Mesodermal cell (in vitro differentiated cells): ENCODE measurements around the gene KCNQ5.

Experiments
- H3K27ac ChIP-seq: 2 replicates; pipeline ENCODE4 v1.7.0; 2013; ENCODE audit warnings: mild to moderate bottlenecking, low read depth, low read length, moderate library complexity; ENCODE audit not compliant: severe bottlenecking
- H3K36me3 ChIP-seq: 2 replicates; pipeline ENCODE4 v1.7.1; 2013; ENCODE audit warnings: mild to moderate bottlenecking, low read length, moderate library complexity; ENCODE audit not compliant: control insufficient read depth, insufficient read depth
- H3K4me1 ChIP-seq: one replicate; pipeline ENCODE4 v1.7.1; 2013; ENCODE audit warnings: mild to moderate bottlenecking, low read length; ENCODE audit not compliant: insufficient read depth, control insufficient read depth, poor library complexity, severe bottlenecking
- H3K4me3 ChIP-seq: 2 replicates; pipeline ENCODE4 v1.7.0; 2013; ENCODE audit warnings: low read length, control low read depth, mild to moderate bottlenecking; ENCODE audit not compliant: insufficient read depth, poor library complexity, severe bottlenecking; ENCODE audit errors: extremely low read depth
- H3K9me3 ChIP-seq: 2 replicates; pipeline ENCODE4 v1.7.1; 2013; ENCODE audit warnings: mild to moderate bottlenecking, low read length, moderate library complexity; ENCODE audit not compliant: control insufficient read depth
- WGBS, 2 experiments: methylation state at CpG; one replicate each; pipeline ENCODE4 v1.1.5; 2013; ENCODE audit warnings: missing lambda C conversion rate in 2 of 2; ENCODE audit not compliant: insufficient coverage in 2 of 2; 5-methylcytosine and 5-hydroxymethylcytosine counted together

The KCNQ5 gene

GRCh38 chr6:72675396-72675795, 53.5 kb downstream of the KCNQ5 start:
- Histone ChIP-seq H3K4me1 (no peaks in the 10 kb centered on the region), H3K36me3 (no peaks in the 10 kb centered on the region), H3K27ac (peak overlapping the region; percentile 17), H3K4me3 (no peak overlapping the region), H3K9me3 (no peaks in the 10 kb centered on the region)
- WGBS, 2 experiments: no CpG with 5 or more reads among the region's 1 CpG

GRCh38 chr6:72676995-72677394, 55.1 kb downstream of the KCNQ5 start:
- Histone ChIP-seq H3K4me1 (no peaks in the 10 kb centered on the region), H3K36me3 (no peaks in the 10 kb centered on the region), H3K9me3 (no peaks in the 10 kb centered on the region), H3K27ac (no peak overlapping the region), H3K4me3 (no peak overlapping the region)
- WGBS, 2 experiments: no CpG with 5 or more reads among the region's 3 CpGs

- Histone ChIP-seq H3K36me3 (no peaks in the 10 kb centered on the region), H3K27ac (no peak overlapping the region), H3K4me3 (no peak overlapping the region), H3K9me3 (no peaks in the 10 kb centered on the region), H3K4me1 (no peaks in the 10 kb centered on the region)
- 100% methylated on average over 1 of the region's 1 CpG; no CpG with 5 or more reads in 1 of the 2 experiments for WGBS, 2 experiments
Measured at GRCh38 chr6:72677740-72678139, 55.9 kb downstream of the KCNQ5 start.

- Histone ChIP-seq H3K9me3 (no peaks in the 10 kb centered on the region), H3K4me1 (no peaks in the 10 kb centered on the region), H3K36me3 (no peaks in the 10 kb centered on the region), H3K27ac (no peak overlapping the region), H3K4me3 (no peak overlapping the region)
- WGBS, 2 experiments: 92 to 100% methylated on average over 3 of the region's 3 CpGs
Measured at GRCh38 chr6:72683797-72684196, 61.9 kb downstream of the KCNQ5 start.

GRCh38 chr6:72689107-72689954, 67.5 kb downstream of the KCNQ5 start:
- no peaks in the 10 kb centered on the region for H3K9me3 ChIP-seq
- no peaks in the 10 kb centered on the region for H3K36me3 ChIP-seq
- H3K4me1 ChIP-seq: no peaks in the 10 kb centered on the region
- H3K27ac ChIP-seq: no peak overlapping the region
- no peak overlapping the region for H3K4me3 ChIP-seq
- 94 to 100% methylated on average over 3 to 4 of the region's 7 CpGs for WGBS, 2 experiments

GRCh38 chr6:72691249-72691648, 69.4 kb downstream of the KCNQ5 start:
- Histone ChIP-seq H3K36me3 (no peaks in the 10 kb centered on the region), H3K27ac (no peak overlapping the region), H3K4me3 (no peak overlapping the region), H3K4me1 (no peaks in the 10 kb centered on the region), H3K9me3 (no peaks in the 10 kb centered on the region)
- no CpG with 5 or more reads among the region's 6 CpGs for WGBS, 2 experiments

- WGBS, 2 experiments: 100% methylated on average over 2 of the region's 3 CpGs; no CpG with 5 or more reads in 1 of the 2 experiments
- H3K4me3 ChIP-seq: no peak overlapping the region
- H3K9me3 ChIP-seq: no peaks in the 10 kb centered on the region
- H3K4me1 ChIP-seq: no peaks in the 10 kb centered on the region
- no peak overlapping the region for H3K27ac ChIP-seq
- no peaks in the 10 kb centered on the region for H3K36me3 ChIP-seq
Measured at GRCh38 chr6:72696055-72696454, 74.2 kb downstream of the KCNQ5 start.

GRCh38 chr6:72699159-72699558, 77.3 kb downstream of the KCNQ5 start:
- WGBS, 2 experiments: 71% methylated on average over 1 of the region's 1 CpG; no CpG with 5 or more reads in 1 of the 2 experiments
- Histone ChIP-seq H3K27ac (no peak overlapping the region), H3K4me3 (no peak overlapping the region)

GRCh38 chr6:72702421-72702820, 80.6 kb downstream of the KCNQ5 start:
- no peaks in the 10 kb centered on the region for H3K36me3 ChIP-seq
- H3K4me3 ChIP-seq: no peak overlapping the region
- no peaks in the 10 kb centered on the region for H3K4me1 ChIP-seq
- peak overlapping the region; percentile 62 for H3K27ac ChIP-seq
- WGBS, 2 experiments: 85 to 94% methylated on average over 3 of the region's 3 CpGs
- H3K9me3 ChIP-seq: no peaks in the 10 kb centered on the region

More at GRCh38 chr6:72699159-72699558, 77.3 kb downstream of the KCNQ5 start:
- Histone ChIP-seq H3K9me3 (no peaks in the 10 kb centered on the region), H3K36me3 (no peaks in the 10 kb centered on the region), H3K4me1 (no peaks in the 10 kb centered on the region)

- Histone ChIP-seq H3K9me3 (no peaks in the 10 kb centered on the region), H3K4me3 (no peak overlapping the region), H3K36me3 (no peaks in the 10 kb centered on the region), H3K4me1 (no peaks in the 10 kb centered on the region), H3K27ac (peak overlapping the region; percentile 62)
- 86 to 88% methylated on average over 1 of the region's 2 CpGs for WGBS, 2 experiments
Measured at GRCh38 chr6:72703093-72703492, 81.2 kb downstream of the KCNQ5 start.

- no peaks in the 10 kb centered on the region for H3K36me3 ChIP-seq
- H3K27ac ChIP-seq: no peak overlapping the region
- H3K9me3 ChIP-seq: no peaks in the 10 kb centered on the region
- no peak overlapping the region for H3K4me3 ChIP-seq
- WGBS, 2 experiments: 97 to 100% methylated on average over 1 to 3 of the region's 4 CpGs
- H3K4me1 ChIP-seq: no peaks in the 10 kb centered on the region
Measured at GRCh38 chr6:72704979-72705378, 83.1 kb downstream of the KCNQ5 start.
